MM.1S (cell line): ENCODE results near the gene AKAP1.
A peak's percentile ranks its signal among the peaks of the same experiment; 100 is the strongest.

Source experiments
- DNase-seq: peaks from one replicate; pipeline ENCODE4 v3.0.0-alpha.2; 2015
- H2AFZ ChIP-seq: fragments of 300-600 bp; sonication (generic); 2 replicates; pipeline ENCODE4 v1.6.0; 2016; ENCODE audit warnings: antibody characterized with exemption, low read length
- H3F3A ChIP-seq: fragments of 300-600 bp; sonication (generic); 2 replicates; pipeline ENCODE4 v1.6.1; 2016; ENCODE audit warnings: mild to moderate bottlenecking, antibody characterized with exemption, low read length, moderate library complexity, mixed read lengths; ENCODE audit not compliant: insufficient read depth
- H3K27ac ChIP-seq: fragments of 300-600 bp; sonication (generic); 2 replicates; pipeline ENCODE4 v1.5.1; 2016; ENCODE audit warnings: mild to moderate bottlenecking, low read length
- H3K27me3 ChIP-seq: fragments of 300-600 bp; sonication (generic); replicated peaks from 2 replicates; pipeline ENCODE4 v1.6.0; 2016; ENCODE audit warnings: low read length; ENCODE audit not compliant: insufficient read depth
- H3K36me3 ChIP-seq: fragments of 300-600 bp; sonication (generic); replicated peaks from 2 replicates; pipeline ENCODE4 v1.6.1; 2016; ENCODE audit warnings: mild to moderate bottlenecking, low read length, mixed read lengths; ENCODE audit not compliant: insufficient read depth
- H3K4me1 ChIP-seq: fragments of 300-600 bp; sonication (generic); 2 replicates; pipeline ENCODE4 v1.6.1; 2016; ENCODE audit warnings: low read length, mixed read lengths
- H3K4me2 ChIP-seq: fragments of 300-600 bp; sonication (generic); 2 replicates; pipeline ENCODE4 v1.6.0; 2016; ENCODE audit warnings: low read depth, low read length
- H3K4me3 ChIP-seq: fragments of 300-600 bp; sonication (generic); 2 replicates; pipeline ENCODE4 v1.5.1; 2016; ENCODE audit warnings: low read length, mixed read lengths
- H3K79me2 ChIP-seq: fragments of 300-600 bp; sonication (generic); 2 replicates; pipeline ENCODE4 v1.6.1; 2016; ENCODE audit warnings: mixed run types, low read length, mixed read lengths
- H3K9ac ChIP-seq: fragments of 300-600 bp; sonication (generic); 2 replicates; pipeline ENCODE4 v1.6.1; 2016; ENCODE audit warnings: low read length, mixed read lengths
- H3K9me2 ChIP-seq: fragments of 300-600 bp; sonication (generic); replicated peaks from 2 replicates; pipeline ENCODE4 v1.6.1; 2016; ENCODE audit warnings: mild to moderate bottlenecking, low read length, mixed read lengths; ENCODE audit not compliant: insufficient read depth
- H3K9me3 ChIP-seq: fragments of 300-600 bp; sonication (generic); replicated peaks from 2 replicates; pipeline ENCODE4 v1.6.1; 2016; ENCODE audit warnings: mild to moderate bottlenecking, low read length, mixed read lengths; ENCODE audit not compliant: insufficient read depth
- H4K20me1 ChIP-seq: fragments of 300-600 bp; sonication (generic); 2 replicates; pipeline ENCODE4 v1.6.1; 2016; ENCODE audit warnings: mild to moderate bottlenecking, low read length, moderate library complexity, mixed read lengths; ENCODE audit not compliant: insufficient read depth
- CTCF ChIP-seq: fragments of 300-600 bp; sonication (generic); IDR thresholded peaks from 2 replicates; pipeline ENCODE4 v1.5.1; 2016; ENCODE audit warnings: antibody characterized with exemption, low read length, mixed read lengths
- EZH2 ChIP-seq: fragments of 300-600 bp; sonication (generic); optimal IDR thresholded peaks from 2 replicates; pipeline ENCODE3; 2017; ENCODE audit warnings: low read depth, mild to moderate bottlenecking, antibody characterized with exemption, low read length, mixed read lengths
- EZH2phosphoT487 ChIP-seq: fragments of 300-600 bp; sonication (generic); IDR thresholded peaks from 2 replicates; pipeline ENCODE4 v1.6.1; 2018; ENCODE audit warnings: antibody characterized with exemption, low read length

Gene AKAP1

GRCh38 chr17:57080718-57081117 lies 4.3 kb upstream of the AKAP1 start:
- Histone ChIP-seq H3K4me2 (peak overlapping the region; percentile 42; the same call in 1 of the 2 replicates), H3K36me3 (no peaks in the 10 kb centered on the region), H3F3A (peaks cover 24% of the 10 kb centered on the region), H3K27ac (peak overlapping the region; percentile 42; the same call in 1 of the 2 replicates), H3K9me3 (no peaks in the 10 kb centered on the region), H4K20me1 (no peaks in the 10 kb centered on the region), H3K9ac (no peak overlapping the region; the same call in 1 of the 2 replicates), H3K4me3 (no peak overlapping the region), H3K27me3 (no peaks in the 10 kb centered on the region), H3K9me2 (no peaks in the 10 kb centered on the region), H3K79me2 (peaks cover 5% of the 10 kb centered on the region), H3K4me1 (peaks cover 35% of the 10 kb centered on the region), H2AFZ (no peak overlapping the region)
- no peak for TF ChIP-seq EZH2phosphoT487
- DNase-seq: peak; percentile 55

- Histone ChIP-seq H3K4me1 (peaks cover 32% of the 10 kb centered on the region), H3F3A (peaks cover 30% of the 10 kb centered on the region), H3K9me2 (no peaks in the 10 kb centered on the region), H3K27me3 (no peaks in the 10 kb centered on the region), H3K79me2 (peaks cover 22% of the 10 kb centered on the region), H3K4me3 (no peak overlapping the region), H2AFZ (no peak overlapping the region), H3K36me3 (no peaks in the 10 kb centered on the region), H3K9me3 (no peaks in the 10 kb centered on the region), H3K9ac (no peak overlapping the region), H4K20me1 (peaks cover 7% of the 10 kb centered on the region; the same call in 1 of the 2 replicates), H3K27ac (no peak overlapping the region), H3K4me2 (no peak overlapping the region)
- no peak for DNase-seq
- no peak for TF ChIP-seq EZH2phosphoT487
- TF ChIP-seq CTCF: no peak
- no peak for TF ChIP-seq EZH2
Observed at GRCh38 chr17:57082441-57082840, 2.6 kb upstream of the AKAP1 start.

GRCh38 chr17:57084361-57084801 lies 665 bp upstream of the AKAP1 start:
- Histone ChIP-seq H3F3A (peaks cover 30% of the 10 kb centered on the region), H3K27me3 (no peaks in the 10 kb centered on the region), H2AFZ (peak overlapping the region; percentile 48), H3K9me3 (no peaks in the 10 kb centered on the region), H3K4me2 (peak overlapping the region; percentile 63), H3K27ac (peak overlapping the region; percentile 60; the same call in 1 of the 2 replicates), H3K4me1 (peaks cover 30% of the 10 kb centered on the region), H3K36me3 (no peaks in the 10 kb centered on the region), H3K9me2 (no peaks in the 10 kb centered on the region), H3K4me3 (peak overlapping the region; percentile 90), H3K79me2 (peaks cover 41% of the 10 kb centered on the region), H4K20me1 (peaks cover 20% of the 10 kb centered on the region; the same call in 1 of the 2 replicates), H3K9ac (peak overlapping the region; percentile 97)
- DNase-seq: no peak
- TF ChIP-seq CTCF: no peak

- H3K36me3 ChIP-seq: no peaks in the 10 kb centered on the region
- H3K4me1 ChIP-seq: peaks cover 25% of the 10 kb centered on the region
- no peaks in the 10 kb centered on the region for H3K9me2 ChIP-seq
- H4K20me1 ChIP-seq: peaks cover 29% of the 10 kb centered on the region; the same call in 1 of the 2 replicates
- H3K79me2 ChIP-seq: peaks cover 53% of the 10 kb centered on the region
- no peaks in the 10 kb centered on the region for H3K9me3 ChIP-seq
- peak overlapping the region; percentile 75 for H3K9ac ChIP-seq
- no peak for TF ChIP-seq EZH2
- TF ChIP-seq EZH2phosphoT487: no peak
- TF ChIP-seq CTCF: peak; percentile 28
- H3K4me3 ChIP-seq: peak overlapping the region; percentile 83
- peaks cover 23% of the 10 kb centered on the region for H3F3A ChIP-seq
- peak overlapping the region; percentile 79 for H3K4me2 ChIP-seq
- no peaks in the 10 kb centered on the region for H3K27me3 ChIP-seq
- DNase-seq: peak; percentile 53
- peak overlapping the region; percentile 42; the same call in 1 of the 2 replicates for H3K27ac ChIP-seq
- H2AFZ ChIP-seq: peak overlapping the region; percentile 69
Observed at GRCh38 chr17:57085448-57086068, 512 bp downstream of the AKAP1 start.
